ENCODE results near the gene SMYD3. TPM values are rescaled to one million over a fixed set of nuclear protein-coding genes. Genes with fewer than 3 reads are reported as not detected.

The SMYD3 gene
- total RNA-seq, 1 experiment from 2014 or later = 25.5 TPM

DNA sequence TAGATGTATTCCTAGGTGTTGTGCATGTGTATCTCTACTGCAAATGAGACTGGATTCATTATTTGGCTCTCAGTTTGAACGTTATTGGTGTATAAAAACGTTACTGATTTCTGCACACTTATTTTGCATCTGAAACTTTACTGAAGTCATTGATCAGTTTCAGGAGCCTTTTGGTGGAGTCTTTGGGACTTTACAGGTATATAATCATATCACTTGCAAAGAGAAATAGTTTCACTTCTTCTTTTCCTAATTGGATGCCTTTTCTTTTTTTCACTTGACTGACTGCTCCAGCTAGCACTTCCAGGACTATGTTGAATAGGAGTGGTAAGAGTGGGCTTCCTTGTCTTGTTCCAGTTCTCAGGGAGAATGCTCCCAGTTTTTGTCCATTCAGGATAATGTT, 252.2 kb downstream of the SMYD3 start:
- Histone ChIP-seq H4K5ac (ENCODE audit: insufficient read length, low read depth, low read length) (no peak overlapping the region), H2AK5ac (ENCODE audit: insufficient read length, low read length) (no peak overlapping the region), H4K20me1 (ENCODE audit: control insufficient read depth, insufficient read depth, insufficient read length) (no peaks in the 10 kb centered on the region), H2BK20ac (ENCODE audit: low read depth, low read length, poor library complexity, severe bottlenecking) (no peak overlapping the region), H3K79me1 (ENCODE audit: insufficient read depth, low read depth, low read length, poor library complexity, severe bottlenecking) (no peaks in the 10 kb centered on the region), H2BK12ac (ENCODE audit: insufficient read length, low read depth, low read length) (no peak overlapping the region), H3K56ac (ENCODE audit: insufficient read length, low read depth, low read length) (no peak overlapping the region), H3K4me1 (ENCODE audit: insufficient read depth, low read length) (no peaks in the 10 kb centered on the region), H3K4ac (ENCODE audit: low read depth, low read length) (no peak overlapping the region), H3K27me3 (ENCODE audit: insufficient read depth, low read length) (no peaks in the 10 kb centered on the region), H3K23me2 (ENCODE audit: insufficient read length, low read depth, low read length, poor library complexity, severe bottlenecking) (no peaks in the 10 kb centered on the region), H2AFZ (ENCODE audit: low read length) (no peak overlapping the region), H4K91ac (ENCODE audit: insufficient read length, low read depth, low read length) (no peak overlapping the region), H3K4me2 (ENCODE audit: insufficient read depth, insufficient read length, low read length) (no peak overlapping the region), H2BK120ac (ENCODE audit: low read depth, low read length, poor library complexity, severe bottlenecking) (no peak overlapping the region), H3K18ac (ENCODE audit: insufficient read length, low read depth, low read length) (no peak overlapping the region), H3K23ac (ENCODE audit: insufficient read length, low read depth, low read length) (no peak overlapping the region), H3T11ph (ENCODE audit: low read length) (no peak overlapping the region), H2BK15ac (ENCODE audit: low read depth, low read length) (no peak overlapping the region), H2BK5ac (ENCODE audit: insufficient read length, low read length) (no peak overlapping the region), H3K79me2 (ENCODE audit: insufficient read depth, low read length) (no peaks in the 10 kb centered on the region), H3K9me3 (ENCODE audit: control insufficient read depth, low read depth, low read length) (no peaks in the 10 kb centered on the region), H3K9ac (ENCODE audit: extremely low read depth, insufficient read length, low read length) (no peak overlapping the region), H3K14ac (ENCODE audit: insufficient read depth, low read length) (no peak overlapping the region), H3K27ac (ENCODE audit: insufficient read length, low read depth, low read length) (no peak overlapping the region), H4K8ac (replicated peaks; ENCODE audit: insufficient read length, low read depth, low read length) (no peak overlapping the region)
- no CpG with 5 or more reads among the region's 2 CpGs for WGBS (ENCODE audit: extremely low coverage, insufficient read length, low lambda C conversion rate)
- Mint-ChIP-seq H3K27me3 (ENCODE audit: low read depth) (no peaks in the 10 kb centered on the region), H3K4me3 (no peak overlapping the region), H3K9me3 (peaks cover 11% of the 10 kb centered on the region in 2 experiments), H3K4me1 (no peaks in the 10 kb centered on the region), H3K27ac (no peak overlapping the region), H3K36me3 (ENCODE audit: insufficient read depth in 1 of 3, low read depth in 3 of 3) (peaks cover 1 to 13% (median 2%) of the 10 kb centered on the region in 3 experiments; a peak in 4 of 7 replicates)
- no peak for DNase-seq
- TF ChIP-seq, protein P1, sequence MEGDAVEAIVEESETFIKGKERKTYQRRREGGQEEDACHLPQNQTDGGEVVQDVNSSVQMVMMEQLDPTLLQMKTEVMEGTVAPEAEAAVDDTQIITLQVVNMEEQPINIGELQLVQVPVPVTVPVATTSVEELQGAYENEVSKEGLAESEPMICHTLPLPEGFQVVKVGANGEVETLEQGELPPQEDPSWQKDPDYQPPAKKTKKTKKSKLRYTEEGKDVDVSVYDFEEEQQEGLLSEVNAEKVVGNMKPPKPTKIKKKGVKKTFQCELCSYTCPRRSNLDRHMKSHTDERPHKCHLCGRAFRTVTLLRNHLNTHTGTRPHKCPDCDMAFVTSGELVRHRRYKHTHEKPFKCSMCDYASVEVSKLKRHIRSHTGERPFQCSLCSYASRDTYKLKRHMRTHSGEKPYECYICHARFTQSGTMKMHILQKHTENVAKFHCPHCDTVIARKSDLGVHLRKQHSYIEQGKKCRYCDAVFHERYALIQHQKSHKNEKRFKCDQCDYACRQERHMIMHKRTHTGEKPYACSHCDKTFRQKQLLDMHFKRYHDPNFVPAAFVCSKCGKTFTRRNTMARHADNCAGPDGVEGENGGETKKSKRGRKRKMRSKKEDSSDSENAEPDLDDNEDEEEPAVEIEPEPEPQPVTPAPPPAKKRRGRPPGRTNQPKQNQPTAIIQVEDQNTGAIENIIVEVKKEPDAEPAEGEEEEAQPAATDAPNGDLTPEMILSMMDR (conservative IDR thresholded peaks at IDR 0.05) = no peak

Data from H9 (cell line).